DND-41 (cell line): Measurements from ENCODE around the gene GLCE.

Experiments used
- CTCF ChIP-seq: IDR thresholded peaks from 2 replicates; pipeline ENCODE4 v1.5.1; 2012; ENCODE audit warnings: borderline replicate concordance, low read length, moderate library complexity, mild to moderate bottlenecking; ENCODE audit not compliant: poor library complexity, severe bottlenecking; ENCODE audit errors: extremely low read depth
- EZH2 ChIP-seq: IDR thresholded peaks from 3 replicates; pipeline ENCODE4 v1.6.1; 2012; ENCODE audit warnings: borderline replicate concordance, low read depth, mild to moderate bottlenecking, moderate library complexity, low read length, inconsistent platforms; ENCODE audit not compliant: severe bottlenecking

GRCh38 chr15:69126054-69126469 is 34.4 kb upstream of the GLCE start:
- TF ChIP-seq CTCF (no peak), EZH2 (no peak)
